Measurements from ENCODE around the gene CRELD1. TPM values are rescaled to one million over a fixed set of nuclear protein-coding genes. Genes with fewer than 3 reads are reported as not detected.

Gene CRELD1
- total and polyA plus RNA-seq, 2 of the 13 experiments (the other 11 are each of a cell fraction or from before 2014, with no cell fraction given), result 27.1 to 61.9 TPM

GRCh38 chr3:9890249-9891071, 43.2 kb upstream of the CRELD1 start, which contains the start of gene JAGN1 (continued):
- TF ChIP-seq, protein P1, sequence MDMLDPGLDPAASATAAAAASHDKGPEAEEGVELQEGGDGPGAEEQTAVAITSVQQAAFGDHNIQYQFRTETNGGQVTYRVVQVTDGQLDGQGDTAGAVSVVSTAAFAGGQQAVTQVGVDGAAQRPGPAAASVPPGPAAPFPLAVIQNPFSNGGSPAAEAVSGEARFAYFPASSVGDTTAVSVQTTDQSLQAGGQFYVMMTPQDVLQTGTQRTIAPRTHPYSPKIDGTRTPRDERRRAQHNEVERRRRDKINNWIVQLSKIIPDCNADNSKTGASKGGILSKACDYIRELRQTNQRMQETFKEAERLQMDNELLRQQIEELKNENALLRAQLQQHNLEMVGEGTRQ (IDR thresholded peaks at IDR 0.05; ENCODE audit: low read depth, low read length), result no peak
- TF ChIP-seq, protein P1 (CRISPR knock-in tag; IDR thresholded peaks at IDR 0.05; ENCODE audit: borderline replicate concordance), result no peak
- TF ChIP-seq, protein P2, sequence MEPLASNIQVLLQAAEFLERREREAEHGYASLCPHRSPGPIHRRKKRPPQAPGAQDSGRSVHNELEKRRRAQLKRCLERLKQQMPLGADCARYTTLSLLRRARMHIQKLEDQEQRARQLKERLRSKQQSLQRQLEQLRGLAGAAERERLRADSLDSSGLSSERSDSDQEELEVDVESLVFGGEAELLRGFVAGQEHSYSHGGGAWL (CRISPR knock-in tag; IDR thresholded peaks at IDR 0.05), result peak; percentile 57; the same call in 1 of the 2 replicates
- TF ChIP-seq, protein P3, sequence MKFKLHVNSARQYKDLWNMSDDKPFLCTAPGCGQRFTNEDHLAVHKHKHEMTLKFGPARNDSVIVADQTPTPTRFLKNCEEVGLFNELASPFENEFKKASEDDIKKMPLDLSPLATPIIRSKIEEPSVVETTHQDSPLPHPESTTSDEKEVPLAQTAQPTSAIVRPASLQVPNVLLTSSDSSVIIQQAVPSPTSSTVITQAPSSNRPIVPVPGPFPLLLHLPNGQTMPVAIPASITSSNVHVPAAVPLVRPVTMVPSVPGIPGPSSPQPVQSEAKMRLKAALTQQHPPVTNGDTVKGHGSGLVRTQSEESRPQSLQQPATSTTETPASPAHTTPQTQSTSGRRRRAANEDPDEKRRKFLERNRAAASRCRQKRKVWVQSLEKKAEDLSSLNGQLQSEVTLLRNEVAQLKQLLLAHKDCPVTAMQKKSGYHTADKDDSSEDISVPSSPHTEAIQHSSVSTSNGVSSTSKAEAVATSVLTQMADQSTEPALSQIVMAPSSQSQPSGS (CRISPR knock-in tag; IDR thresholded peaks at IDR 0.05), result 0 out of 2 replicates have a peak, but pooled peaks have one; percentile 43
- TF ChIP-seq ZNF530 (CRISPR knock-in tag; IDR thresholded peaks at IDR 0.05; ENCODE audit: low read depth) (no peak; the same call in 1 of the 2 replicates), RAD51 (IDR thresholded peaks at IDR 0.05; ENCODE audit: borderline replicate concordance) (no peak), SMAD1 (CRISPR knock-in tag; IDR thresholded peaks at IDR 0.05; ENCODE audit: borderline replicate concordance, low read depth) (peak; percentile 82; the same call in 1 of the 2 replicates), PPARG (CRISPR knock-in tag; conservative IDR thresholded peaks at IDR 0.05) (no peak), MAFK (conservative IDR thresholded peaks at IDR 0.05 in 1 of 2, IDR thresholded peaks at IDR 0.05 in 1 of 2; ENCODE audit: low read length in 2 of 2) (no peak), FIP1L1 (IDR thresholded peaks at IDR 0.05; ENCODE audit: borderline replicate concordance, insufficient read depth, low read depth, low read length) (no peak), SAP130 (CRISPR knock-in tag; IDR thresholded peaks at IDR 0.05; ENCODE audit: low read depth) (peak; percentile 88)
- TF ChIP-seq, protein P4, sequence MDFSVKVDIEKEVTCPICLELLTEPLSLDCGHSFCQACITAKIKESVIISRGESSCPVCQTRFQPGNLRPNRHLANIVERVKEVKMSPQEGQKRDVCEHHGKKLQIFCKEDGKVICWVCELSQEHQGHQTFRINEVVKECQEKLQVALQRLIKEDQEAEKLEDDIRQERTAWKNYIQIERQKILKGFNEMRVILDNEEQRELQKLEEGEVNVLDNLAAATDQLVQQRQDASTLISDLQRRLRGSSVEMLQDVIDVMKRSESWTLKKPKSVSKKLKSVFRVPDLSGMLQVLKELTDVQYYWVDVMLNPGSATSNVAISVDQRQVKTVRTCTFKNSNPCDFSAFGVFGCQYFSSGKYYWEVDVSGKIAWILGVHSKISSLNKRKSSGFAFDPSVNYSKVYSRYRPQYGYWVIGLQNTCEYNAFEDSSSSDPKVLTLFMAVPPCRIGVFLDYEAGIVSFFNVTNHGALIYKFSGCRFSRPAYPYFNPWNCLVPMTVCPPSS (IDR thresholded peaks at IDR 0.05), result no peak
- TF ChIP-seq, protein P5, sequence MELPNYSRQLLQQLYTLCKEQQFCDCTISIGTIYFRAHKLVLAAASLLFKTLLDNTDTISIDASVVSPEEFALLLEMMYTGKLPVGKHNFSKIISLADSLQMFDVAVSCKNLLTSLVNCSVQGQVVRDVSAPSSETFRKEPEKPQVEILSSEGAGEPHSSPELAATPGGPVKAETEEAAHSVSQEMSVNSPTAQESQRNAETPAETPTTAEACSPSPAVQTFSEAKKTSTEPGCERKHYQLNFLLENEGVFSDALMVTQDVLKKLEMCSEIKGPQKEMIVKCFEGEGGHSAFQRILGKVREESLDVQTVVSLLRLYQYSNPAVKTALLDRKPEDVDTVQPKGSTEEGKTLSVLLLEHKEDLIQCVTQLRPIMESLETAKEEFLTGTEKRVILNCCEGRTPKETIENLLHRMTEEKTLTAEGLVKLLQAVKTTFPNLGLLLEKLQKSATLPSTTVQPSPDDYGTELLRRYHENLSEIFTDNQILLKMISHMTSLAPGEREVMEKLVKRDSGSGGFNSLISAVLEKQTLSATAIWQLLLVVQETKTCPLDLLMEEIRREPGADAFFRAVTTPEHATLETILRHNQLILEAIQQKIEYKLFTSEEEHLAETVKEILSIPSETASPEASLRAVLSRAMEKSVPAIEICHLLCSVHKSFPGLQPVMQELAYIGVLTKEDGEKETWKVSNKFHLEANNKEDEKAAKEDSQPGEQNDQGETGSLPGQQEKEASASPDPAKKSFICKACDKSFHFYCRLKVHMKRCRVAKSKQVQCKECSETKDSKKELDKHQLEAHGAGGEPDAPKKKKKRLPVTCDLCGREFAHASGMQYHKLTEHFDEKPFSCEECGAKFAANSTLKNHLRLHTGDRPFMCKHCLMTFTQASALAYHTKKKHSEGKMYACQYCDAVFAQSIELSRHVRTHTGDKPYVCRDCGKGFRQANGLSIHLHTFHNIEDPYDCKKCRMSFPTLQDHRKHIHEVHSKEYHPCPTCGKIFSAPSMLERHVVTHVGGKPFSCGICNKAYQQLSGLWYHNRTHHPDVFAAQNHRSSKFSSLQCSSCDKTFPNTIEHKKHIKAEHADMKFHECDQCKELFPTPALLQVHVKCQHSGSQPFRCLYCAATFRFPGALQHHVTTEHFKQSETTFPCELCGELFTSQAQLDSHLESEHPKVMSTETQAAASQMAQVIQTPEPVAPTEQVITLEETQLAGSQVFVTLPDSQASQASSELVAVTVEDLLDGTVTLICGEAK (IDR thresholded peaks at IDR 0.05), result no peak
- TF ChIP-seq, protein P5 (CRISPR knock-in tag; IDR thresholded peaks at IDR 0.05), result peak; percentile 67; the same call in 1 of the 2 replicates
